Measurements from ENCODE around the gene C1RL. TPM values are rescaled to one million over a fixed set of nuclear protein-coding genes. Genes with fewer than 3 reads are reported as not detected.

The C1RL gene
- total and polyA plus RNA-seq, 5 donors from 2014 or later, result 6.0 to 21.0 (median 8.0) TPM

DNA sequence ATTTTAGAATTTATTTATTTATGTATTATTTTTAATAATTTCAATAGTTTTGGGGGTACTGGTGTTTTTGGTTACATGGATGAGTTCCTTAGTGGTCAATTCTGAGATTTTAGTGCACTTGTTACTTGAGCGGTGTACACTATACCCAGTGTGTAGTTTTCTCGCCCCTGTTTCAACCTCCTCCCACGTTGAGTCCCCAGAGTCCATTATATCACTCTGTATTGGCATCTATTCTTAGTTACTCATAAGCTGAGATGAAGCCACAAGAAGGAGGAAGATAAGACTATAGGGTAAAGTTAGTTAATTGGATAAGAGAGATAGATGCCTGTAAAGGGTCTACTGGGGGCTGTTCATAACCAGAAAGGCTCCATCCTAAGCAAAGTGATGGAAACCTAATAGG lies 44.5 kb downstream of the C1RL start:
- H3K27me3 Mint-ChIP-seq, result peaks cover 21% of the 10 kb centered on the region
- H3K4me1 ChIP-seq (ENCODE audit: control insufficient read depth, insufficient read depth, low read length, poor library complexity, severe bottlenecking), result no peaks in the 10 kb centered on the region
- no peaks in the 10 kb centered on the region for H3K4me1 Mint-ChIP-seq
- DNase-seq, result no peak
- ATAC-seq (ENCODE audit: low read depth in 2 of 2), result no peak
- H3K36me3 Mint-ChIP-seq, result peaks cover 3% of the 10 kb centered on the region
- no peaks in the 10 kb centered on the region for H3K27me3 ChIP-seq (ENCODE audit: control insufficient read depth, insufficient read depth, low read length)
- no peak overlapping the region for H3K4me3 Mint-ChIP-seq
- no peaks in the 10 kb centered on the region for H3K9me3 ChIP-seq (ENCODE audit: control insufficient read depth in 2 of 2, low read length in 2 of 2)
- no peak overlapping the region for H3K4me3 ChIP-seq (ENCODE audit: low read depth, low read length)
- no peaks in the 10 kb centered on the region for H3K36me3 ChIP-seq (ENCODE audit: control insufficient read depth, insufficient read depth, low read length)
- H3K27ac Mint-ChIP-seq, result no peak overlapping the region
- no peak overlapping the region for H3K27ac ChIP-seq (ENCODE audit: insufficient read depth, low read length, poor library complexity, severe bottlenecking)
- H3K9me3 Mint-ChIP-seq, result no peaks in the 10 kb centered on the region

DNA sequence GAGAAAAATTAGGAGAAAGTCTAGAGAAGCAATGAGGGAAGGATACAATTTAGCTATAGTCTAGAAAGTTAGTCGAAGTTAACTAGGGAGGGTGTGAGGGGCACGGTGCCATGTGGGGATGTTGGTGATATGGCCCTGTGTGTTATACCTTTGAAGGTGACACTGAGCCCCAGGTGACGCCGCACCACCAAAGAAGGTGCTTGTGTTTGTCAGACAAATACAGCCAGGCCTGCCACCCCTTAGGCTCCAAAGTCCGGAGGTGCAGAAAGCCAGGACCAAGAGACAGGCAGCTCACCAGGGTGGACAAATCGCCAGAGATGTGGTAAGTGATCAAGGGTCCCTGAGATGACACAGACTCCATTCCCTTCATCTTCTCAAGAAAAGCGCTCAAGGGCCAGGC lies 47.4 kb downstream of the C1RL start:
- H3K4me3 ChIP-seq (ENCODE audit: low read depth, low read length), result no peak overlapping the region
- ATAC-seq (ENCODE audit: low read depth in 2 of 2), result no peak
- no peak overlapping the region for H3K27ac Mint-ChIP-seq
- H3K27me3 Mint-ChIP-seq, result peaks cover 32% of the 10 kb centered on the region
- H3K9me3 ChIP-seq (ENCODE audit: control insufficient read depth in 2 of 2, low read length in 2 of 2), result no peaks in the 10 kb centered on the region
- H3K4me3 Mint-ChIP-seq, result no peak overlapping the region
- H3K36me3 ChIP-seq (ENCODE audit: control insufficient read depth, insufficient read depth, low read length), result no peaks in the 10 kb centered on the region
- H3K9me3 Mint-ChIP-seq, result peaks cover 0 to 2% (median 0%) of the 10 kb centered on the region in 7 donors
- no peak for DNase-seq
- H3K4me1 ChIP-seq (ENCODE audit: control insufficient read depth, insufficient read depth, low read length, poor library complexity, severe bottlenecking), result no peaks in the 10 kb centered on the region
- peaks cover 13% of the 10 kb centered on the region for H3K27me3 ChIP-seq (ENCODE audit: control insufficient read depth, insufficient read depth, low read length)
- H3K36me3 Mint-ChIP-seq, result peaks cover 3% of the 10 kb centered on the region
- no peaks in the 10 kb centered on the region for H3K4me1 Mint-ChIP-seq
- no peak overlapping the region for H3K27ac ChIP-seq (ENCODE audit: insufficient read depth, low read length, poor library complexity, severe bottlenecking)

DNA sequence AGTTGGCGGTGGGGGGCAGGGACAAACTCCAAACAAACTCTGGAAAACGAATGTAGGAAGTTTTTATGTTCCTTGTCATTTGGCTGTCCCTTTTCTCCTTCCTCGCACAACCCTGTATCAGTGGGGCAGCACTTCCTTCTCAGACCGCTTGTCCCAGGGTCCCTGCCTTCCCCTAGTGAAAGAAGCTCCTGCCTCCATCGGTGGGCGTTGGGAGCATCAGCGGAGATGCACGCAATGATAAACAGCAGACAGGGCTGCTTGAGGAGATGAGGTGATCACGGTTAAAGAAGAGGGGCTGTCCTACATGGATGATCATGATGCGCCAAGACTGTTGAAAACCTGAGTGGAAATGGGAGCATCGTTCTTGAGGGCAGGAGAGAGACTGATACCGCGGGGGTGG lies 47.9 kb downstream of the C1RL start:
- H3K4me1 Mint-ChIP-seq, result no peaks in the 10 kb centered on the region
- Histone ChIP-seq H3K4me1 (ENCODE audit: control insufficient read depth, insufficient read depth, low read length, poor library complexity, severe bottlenecking) (no peaks in the 10 kb centered on the region), H3K4me3 (ENCODE audit: low read depth, low read length) (no peak overlapping the region), H3K27ac (ENCODE audit: insufficient read depth, low read length, poor library complexity, severe bottlenecking) (no peak overlapping the region), H3K9me3 (ENCODE audit: control insufficient read depth in 2 of 2, low read length in 2 of 2) (no peaks in the 10 kb centered on the region), H3K27me3 (ENCODE audit: control insufficient read depth, insufficient read depth, low read length) (peaks cover 13% of the 10 kb centered on the region), H3K36me3 (ENCODE audit: control insufficient read depth, insufficient read depth, low read length) (no peaks in the 10 kb centered on the region)
- ATAC-seq (ENCODE audit: low read depth in 2 of 2) (no peak), DNase-seq (no peak)
- H3K36me3 Mint-ChIP-seq, result peaks cover 3% of the 10 kb centered on the region
- H3K27ac Mint-ChIP-seq, result peak overlapping the region in 1 of 3 donors; percentile 37
- H3K27me3 Mint-ChIP-seq, result peaks cover 36% of the 10 kb centered on the region
- peaks cover 0 to 2% (median 0%) of the 10 kb centered on the region in 7 donors for H3K9me3 Mint-ChIP-seq
- no peak overlapping the region for H3K4me3 Mint-ChIP-seq

DNA sequence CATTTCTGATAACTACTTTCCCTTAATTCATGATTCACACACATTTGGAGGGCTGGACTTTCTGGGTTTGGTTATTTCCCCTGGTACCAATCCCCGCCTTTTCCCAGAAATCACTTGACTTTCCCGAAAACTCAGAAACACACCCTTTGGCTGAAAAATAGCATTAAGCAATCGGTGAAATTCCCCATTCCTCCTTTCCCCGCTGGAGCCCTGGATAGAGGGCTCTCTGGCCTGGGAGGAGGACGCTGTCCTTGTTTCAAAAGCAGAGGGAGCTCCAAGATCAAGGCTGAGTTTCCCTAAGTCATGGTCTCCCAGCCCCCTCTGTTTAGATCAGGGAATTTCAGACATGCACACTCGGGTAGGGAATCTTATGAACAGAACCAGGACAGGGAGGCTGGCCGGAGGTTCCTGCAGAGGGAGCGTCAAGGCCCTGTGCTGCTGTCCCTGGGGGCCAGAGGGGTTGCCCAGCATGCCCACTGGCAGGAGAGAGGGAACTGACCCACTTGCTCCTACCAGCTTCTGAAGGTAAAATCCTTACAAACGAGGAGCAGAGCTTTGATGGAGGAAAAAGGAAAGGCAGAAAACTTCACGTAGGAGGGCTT lies 48.6 kb downstream of the C1RL start, which contains the start of gene C1S:
TSS of gene C1S (plus strand) at position 366 of the 602 bp plus-strand sequence. CDS start 1,195 bp downstream, outside the sequence.
- peak within 1 kb of the TSS in 1 of 3 donors; percentile 37 for H3K27ac Mint-ChIP-seq
- H3K36me3 ChIP-seq (ENCODE audit: control insufficient read depth, insufficient read depth, low read length), result no peaks in the 10 kb centered on the region

DNA sequence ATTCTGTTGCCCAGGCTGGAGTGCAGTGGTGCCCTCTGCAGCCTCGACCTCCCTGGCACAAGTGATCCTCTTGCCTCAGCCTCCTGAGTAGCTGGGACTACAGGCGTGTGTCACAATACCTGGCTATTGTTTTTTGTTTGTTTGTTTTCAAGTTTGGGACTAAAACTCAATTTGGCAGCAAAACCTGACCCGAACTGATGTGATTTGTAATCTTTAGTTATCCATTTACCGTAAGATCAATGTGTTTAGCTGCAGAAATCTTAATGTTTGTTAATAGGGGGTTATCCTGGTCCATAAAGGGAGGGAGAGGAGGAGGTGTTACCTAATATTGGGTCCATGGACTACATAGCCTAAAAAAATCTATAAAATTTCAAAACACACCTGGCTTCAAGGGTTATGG lies 49.2 kb downstream of the C1RL start:
- H3K4me1 Mint-ChIP-seq, result no peaks in the 10 kb centered on the region
- Histone ChIP-seq H3K27ac (ENCODE audit: insufficient read depth, low read length, poor library complexity, severe bottlenecking) (no peak overlapping the region), H3K9me3 (ENCODE audit: control insufficient read depth in 2 of 2, low read length in 2 of 2) (no peaks in the 10 kb centered on the region), H3K4me3 (ENCODE audit: low read depth, low read length) (no peak overlapping the region), H3K36me3 (ENCODE audit: control insufficient read depth, insufficient read depth, low read length) (no peaks in the 10 kb centered on the region), H3K4me1 (ENCODE audit: control insufficient read depth, insufficient read depth, low read length, poor library complexity, severe bottlenecking) (no peaks in the 10 kb centered on the region), H3K27me3 (ENCODE audit: control insufficient read depth, insufficient read depth, low read length) (peaks cover 13% of the 10 kb centered on the region)
- ATAC-seq (ENCODE audit: low read depth in 2 of 2), result no peak
- H3K27ac Mint-ChIP-seq, result no peak overlapping the region
- H3K9me3 Mint-ChIP-seq, result peaks cover 0 to 2% (median 0%) of the 10 kb centered on the region in 7 donors
- H3K27me3 Mint-ChIP-seq, result peaks cover 46% of the 10 kb centered on the region
- DNase-seq, result no peak
- H3K4me3 Mint-ChIP-seq, result no peak overlapping the region
- peaks cover 3% of the 10 kb centered on the region for H3K36me3 Mint-ChIP-seq

More for the DNA sequence above, 48.6 kb downstream of the C1RL start, which contains the start of gene C1S:
- H3K27ac ChIP-seq (ENCODE audit: insufficient read depth, low read length, poor library complexity, severe bottlenecking), result no peak within 1 kb of the TSS
- peaks cover 39% of the 10 kb centered on the region for H3K27me3 Mint-ChIP-seq
- peaks cover 3% of the 10 kb centered on the region for H3K36me3 Mint-ChIP-seq
- H3K9me3 Mint-ChIP-seq, result peaks cover 0 to 2% (median 0%) of the 10 kb centered on the region in 7 donors
- H3K27me3 ChIP-seq (ENCODE audit: control insufficient read depth, insufficient read depth, low read length), result peaks cover 13% of the 10 kb centered on the region
- H3K4me3 Mint-ChIP-seq, result no peak within 1 kb of the TSS
- no peaks in the 10 kb centered on the region for H3K4me1 ChIP-seq (ENCODE audit: control insufficient read depth, insufficient read depth, low read length, poor library complexity, severe bottlenecking)
- no peaks in the 10 kb centered on the region for H3K9me3 ChIP-seq (ENCODE audit: control insufficient read depth in 2 of 2, low read length in 2 of 2)
- ATAC-seq (ENCODE audit: low read depth in 2 of 2) (no peak), DNase-seq (no peak)
- H3K4me3 ChIP-seq (ENCODE audit: low read depth, low read length), result no peak within 1 kb of the TSS
- H3K4me1 Mint-ChIP-seq, result no peaks in the 10 kb centered on the region

DNA sequence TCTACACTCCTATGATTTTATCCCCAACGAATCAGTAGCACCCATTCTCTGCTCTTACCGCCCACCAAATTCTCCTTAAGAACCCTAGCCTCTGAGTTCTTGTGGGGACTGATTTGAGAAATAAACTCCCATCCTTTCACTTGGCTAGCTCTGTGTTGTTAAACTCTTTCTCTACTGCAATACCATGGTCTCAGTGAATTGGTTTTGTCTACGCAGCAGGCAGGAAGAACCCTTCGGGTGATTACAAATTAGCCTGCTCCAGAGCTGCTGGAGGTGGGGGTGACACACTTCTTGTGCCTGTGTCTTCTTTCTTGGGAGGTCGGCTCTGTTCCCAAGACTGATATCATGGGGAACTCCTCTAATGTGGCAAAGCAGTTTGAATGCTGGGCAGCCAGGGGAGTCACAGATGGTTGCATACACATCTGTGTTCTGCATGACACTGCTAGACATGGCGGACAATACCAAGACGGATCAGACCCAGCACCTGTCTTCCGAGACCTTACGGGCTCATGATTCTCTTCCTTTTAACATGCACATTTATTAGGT lies 50.1 kb downstream of the C1RL start:
- Mint-ChIP-seq H3K27ac (no peak overlapping the region), H3K27me3 (peaks cover 49% of the 10 kb centered on the region), H3K4me3 (no peak overlapping the region), H3K9me3 (peaks cover 0 to 2% (median 0%) of the 10 kb centered on the region in 7 donors), H3K36me3 (peaks cover 3% of the 10 kb centered on the region), H3K4me1 (peaks cover 0 to 3% (median 0%) of the 10 kb centered on the region in 4 donors)
- no peak overlapping the region for H3K27ac ChIP-seq (ENCODE audit: insufficient read depth, low read length, poor library complexity, severe bottlenecking)
- H3K36me3 ChIP-seq (ENCODE audit: control insufficient read depth, insufficient read depth, low read length), result no peaks in the 10 kb centered on the region
- peaks cover 13% of the 10 kb centered on the region for H3K27me3 ChIP-seq (ENCODE audit: control insufficient read depth, insufficient read depth, low read length)
- H3K9me3 ChIP-seq (ENCODE audit: control insufficient read depth in 2 of 2, low read length in 2 of 2), result no peaks in the 10 kb centered on the region
- ATAC-seq (ENCODE audit: low read depth in 2 of 2) (no peak), DNase-seq (no peak)
- H3K4me1 ChIP-seq (ENCODE audit: control insufficient read depth, insufficient read depth, low read length, poor library complexity, severe bottlenecking), result no peaks in the 10 kb centered on the region
- no peak overlapping the region for H3K4me3 ChIP-seq (ENCODE audit: low read depth, low read length)

DNA sequence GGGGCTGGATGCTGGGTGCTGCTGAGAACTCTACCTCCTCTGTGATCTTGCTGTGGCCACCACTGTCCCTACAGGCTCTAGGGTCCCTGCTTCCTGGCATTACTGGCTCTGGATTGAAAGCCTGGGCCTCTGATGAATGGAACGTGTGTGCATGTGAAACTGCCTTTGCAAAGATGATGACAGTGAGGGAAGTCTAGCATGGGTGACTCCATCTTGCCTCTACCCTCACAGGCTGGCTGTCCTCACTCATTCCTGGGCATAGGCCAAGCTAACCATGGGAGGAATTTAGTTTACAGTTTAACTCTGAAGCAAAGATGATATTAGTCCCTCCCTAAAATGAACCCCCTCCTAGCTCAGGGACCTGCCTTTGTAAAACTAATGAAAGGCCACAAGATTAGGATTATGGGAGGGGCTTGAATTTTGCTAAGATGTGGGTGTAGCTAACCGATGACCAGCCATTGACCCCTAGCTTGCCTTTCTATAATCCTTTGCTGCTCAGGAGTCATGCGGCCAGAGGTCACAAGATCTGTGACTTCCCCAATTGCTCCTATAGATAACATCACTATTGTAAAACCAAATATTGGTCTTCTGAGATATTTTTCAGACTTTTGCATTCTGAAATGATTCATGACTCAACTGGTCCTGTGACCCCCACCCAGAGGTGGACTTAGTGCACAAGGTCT lies 50.7 kb downstream of the C1RL start:
- peaks cover 3% of the 10 kb centered on the region for H3K36me3 Mint-ChIP-seq
- no peak overlapping the region for H3K4me3 Mint-ChIP-seq
- peaks cover 52% of the 10 kb centered on the region for H3K27me3 Mint-ChIP-seq

More for the DNA sequence above, 50.7 kb downstream of the C1RL start:
- no peak overlapping the region for H3K27ac Mint-ChIP-seq
- no peaks in the 10 kb centered on the region for H3K4me1 ChIP-seq (ENCODE audit: control insufficient read depth, insufficient read depth, low read length, poor library complexity, severe bottlenecking)
- no peak for ATAC-seq (ENCODE audit: low read depth in 2 of 2)
- H3K4me1 Mint-ChIP-seq, result peaks cover 0 to 3% (median 0%) of the 10 kb centered on the region in 4 donors
- H3K4me3 ChIP-seq (ENCODE audit: low read depth, low read length), result no peak overlapping the region
- peaks cover 0 to 2% (median 0%) of the 10 kb centered on the region in 7 donors for H3K9me3 Mint-ChIP-seq
- no peaks in the 10 kb centered on the region for H3K36me3 ChIP-seq (ENCODE audit: control insufficient read depth, insufficient read depth, low read length)
- no peaks in the 10 kb centered on the region for H3K9me3 ChIP-seq (ENCODE audit: control insufficient read depth in 2 of 2, low read length in 2 of 2)
- DNase-seq, result no peak
- peaks cover 15% of the 10 kb centered on the region for H3K27me3 ChIP-seq (ENCODE audit: control insufficient read depth, insufficient read depth, low read length)
- H3K27ac ChIP-seq (ENCODE audit: insufficient read depth, low read length, poor library complexity, severe bottlenecking), result no peak overlapping the region
